AG04450 (cell line): Measurements from ENCODE around the gene HEMGN. TPM values are rescaled to one million over a fixed set of nuclear protein-coding genes. Genes with fewer than 3 reads are reported as not detected.
"Not testable (repeated sequence)": the region's sequence is repeated elsewhere in the genome, so short reads cannot be mapped to it uniquely, and the experiment has no call there.

Source experiments
- CTCF ChIA-PET: fragments of 300-600, 350-600 bp; formaldehyde crosslinking; extraction: SDS; loops from one replicate; lab custom pipeline; 2022; ENCODE audit warnings: antibody characterized with exemption, inconsistent platforms; lab: Charles Lee
- POLR2A ChIA-PET: fragments of 350-600 bp; formaldehyde crosslinking; extraction: SDS; loops from one replicate; lab custom pipeline; 2021; ENCODE audit warnings: antibody characterized with exemption, inconsistent platforms; lab: Yijun Ruan, JAX
- DNase-seq: peaks from one replicate; pipeline ENCODE4 v3.0.0-alpha.2; 2011; ENCODE audit warnings: low read depth, low spot score
- H3K27ac ChIP-seq: one replicate; pipeline ENCODE4 v1.5.1; 2012; ENCODE audit warnings: low read depth, low read length, control low read depth
- H3K27me3 ChIP-seq: one replicate; pipeline ENCODE4 v1.6.0; 2012; ENCODE audit warnings: low read length; ENCODE audit not compliant: control insufficient read depth, insufficient read depth
- H3K4me3 ChIP-seq: 2 replicates; pipeline ENCODE4 v1.5.1; 2011; ENCODE audit warnings: mild to moderate bottlenecking, low read depth, low read length, control low read depth
- H3K9me3 ChIP-seq: 2 replicates; pipeline ENCODE4 v1.5.1; 2012; ENCODE audit warnings: low read length; ENCODE audit not compliant: control insufficient read depth, insufficient read depth
- CTCF ChIP-seq: IDR thresholded peaks from 2 replicates; pipeline ENCODE4 v1.5.1; 2011; ENCODE audit warnings: low read depth, low read length, control low read depth, inconsistent platforms
- polyA plus RNA-seq: library from polyadenylated mRNA; depleted of rRNA; stranded (reverse); fragments of >200 nt; gene quantifications from 2 replicates; pipeline ENCODE4 v1.2.3, GENCODE V29; 2011

Gene HEMGN
- polyA plus RNA-seq, 1 experiment, result not detected

- ChIA-PET CTCF (interaction anchor here (2.8 to 6.8 kb wide), 2 partner anchors 21 to 57 kb away, joined by 15 to 40 read pairs; partner anchors contain the start of gene TRMO), POLR2A (no interaction called here)
- no peak for TF ChIP-seq CTCF
- Histone ChIP-seq H3K4me3 (no peak overlapping the region), H3K9me3 (peaks cover 3% of the 10 kb centered on the region; the same call in 1 of the 2 replicates), H3K27me3 (no peaks in the 10 kb centered on the region), H3K27ac (no peak overlapping the region)
- no peak for DNase-seq
Observed at GRCh38 chr9:97980479-97980803, 42.5 kb upstream of the HEMGN start.

DNA sequence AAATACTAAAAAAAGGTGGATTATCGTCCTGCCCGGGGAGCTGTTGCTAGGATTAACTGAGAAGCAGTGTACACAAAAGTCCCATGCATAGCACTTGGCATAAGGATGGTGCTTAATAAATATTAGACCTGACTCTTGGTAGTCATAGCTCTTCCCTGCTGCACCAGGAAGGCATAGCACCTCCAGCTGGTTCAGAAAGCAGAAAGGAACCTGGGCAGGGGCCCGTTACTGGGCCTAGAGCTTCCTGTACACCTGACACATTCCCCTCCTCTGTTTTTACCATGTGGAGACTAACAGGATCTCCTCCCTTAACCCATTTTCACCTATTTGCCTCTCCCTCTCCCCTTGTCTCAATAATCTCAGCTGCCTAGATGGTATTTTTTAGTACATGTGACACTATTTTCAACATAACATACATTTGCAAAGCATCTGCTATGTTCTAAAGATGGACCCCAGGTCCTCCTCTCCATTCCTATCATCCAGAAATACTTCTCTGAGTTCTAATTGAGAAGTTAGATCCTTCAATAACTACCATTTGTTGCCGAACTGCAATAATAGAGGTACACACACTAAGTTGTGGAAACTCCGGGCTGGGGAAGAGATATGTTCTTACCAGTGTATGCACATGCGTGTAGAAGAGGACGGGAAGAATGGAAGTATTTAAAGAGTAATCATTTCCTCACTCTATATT, 42.0 kb upstream of the HEMGN start:
- Histone ChIP-seq H3K27ac (no peak overlapping the region), H3K4me3 (no peak overlapping the region), H3K27me3 (no peaks in the 10 kb centered on the region), H3K9me3 (no peaks in the 10 kb centered on the region)
- DNase-seq, result no peak
- ChIA-PET CTCF (interaction anchor here (0.9 to 6.8 kb wide), 2 partner anchors 20 to 57 kb away, joined by 3 to 40 read pairs; partner anchors contain the start of gene TRMO), POLR2A (no interaction called here)
- no peak for TF ChIP-seq CTCF

DNA sequence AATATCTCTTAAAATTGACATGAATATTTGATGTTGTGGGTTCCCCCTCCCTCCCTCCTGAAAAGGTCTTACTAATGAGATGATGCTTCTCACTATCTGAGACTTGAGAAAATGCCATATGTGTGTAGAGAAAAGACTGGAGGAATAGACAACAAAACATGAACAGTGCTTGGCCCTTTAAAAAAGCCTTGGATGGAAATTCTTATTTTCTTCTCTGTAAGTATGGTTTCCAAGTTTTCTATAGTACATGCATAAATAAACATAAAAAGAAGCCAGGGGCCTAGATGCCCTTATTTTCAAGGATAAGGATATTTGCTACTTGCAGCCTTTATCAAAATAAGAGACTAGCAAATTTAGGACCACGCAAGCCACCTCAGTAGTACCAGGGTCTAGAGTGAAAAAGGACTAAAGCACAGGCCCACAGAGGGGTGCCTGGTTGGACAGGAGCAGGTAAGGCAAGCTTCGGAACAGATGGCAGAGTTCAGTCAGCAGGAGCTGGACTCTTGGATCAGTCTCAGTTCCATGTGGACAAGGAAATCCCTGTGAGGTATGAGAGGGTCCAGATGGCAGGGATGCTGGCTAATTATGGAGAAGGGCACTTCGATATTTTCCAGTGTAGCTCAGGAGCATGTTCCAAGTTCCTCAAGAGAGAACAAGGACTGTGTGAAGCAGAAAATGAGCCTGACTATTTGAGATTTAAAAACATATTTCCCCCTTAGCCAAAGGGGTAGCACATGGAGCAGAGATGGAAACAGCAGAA, 40.6 kb upstream of the HEMGN start:
- H3K9me3 ChIP-seq, result peaks cover 8% of the 10 kb centered on the region
- ChIA-PET CTCF (interaction anchor here (6.8 kb wide), 1 partner anchor 56 kb away, joined by 40 read pairs; the partner anchor contains the start of gene TRMO), POLR2A (no interaction called here)
- H3K27me3 ChIP-seq, result peaks cover under 1% of the 10 kb centered on the region
- H3K4me3 ChIP-seq, result no peak overlapping the region
- no peak for DNase-seq
- no peak for TF ChIP-seq CTCF
- H3K27ac ChIP-seq, result no peak overlapping the region

- DNase-seq, CTCF ChIA-PET, H3K4me3 ChIP-seq, POLR2A ChIA-PET, H3K27me3 ChIP-seq, H3K9me3 ChIP-seq, H3K27ac ChIP-seq: not testable (repeated sequence)
Observed at GRCh38 chr9:97976633-97977032, 38.7 kb upstream of the HEMGN start.

GRCh38 chr9:97975376-97975775, 37.4 kb upstream of the HEMGN start:
- no peak overlapping the region for H3K4me3 ChIP-seq
- H3K9me3 ChIP-seq, result peaks cover 8% of the 10 kb centered on the region
- no peak overlapping the region for H3K27ac ChIP-seq
- H3K27me3 ChIP-seq, result peaks cover 4% of the 10 kb centered on the region
- TF ChIP-seq CTCF, result no peak
- ChIA-PET POLR2A (no interaction called here), CTCF (interaction anchor here (0.6 kb wide), 1 partner anchor 7 kb away, joined by 5 read pairs; no protein-coding TSS in a partner anchor)
- no peak for DNase-seq
